GM19193 (cell line): Measurements from ENCODE around the gene SRP68.

Experiments used
- POLR2A ChIP-seq: IDR thresholded peaks from 4 replicates; pipeline ENCODE4 v1.6.1; 2011; ENCODE audit not compliant: insufficient read depth, insufficient read length; ENCODE audit errors: extremely low read depth

Gene SRP68

GRCh38 chr17:76083536-76084182, 11.3 kb upstream of the SRP68 start:
- TF ChIP-seq POLR2A, result no peak

- no peak for TF ChIP-seq POLR2A
Observed at GRCh38 chr17:76082326-76083251, 10.3 kb upstream of the SRP68 start.

- TF ChIP-seq POLR2A, result no peak
Observed at GRCh38 chr17:76081295-76082210, 9.2 kb upstream of the SRP68 start.

- TF ChIP-seq POLR2A, result no peak
Observed at GRCh38 chr17:76080768-76081287, 8.5 kb upstream of the SRP68 start.

GRCh38 chr17:76079956-76080767, 7.8 kb upstream of the SRP68 start:
- no peak for TF ChIP-seq POLR2A

GRCh38 chr17:76079535-76079955, 7.2 kb upstream of the SRP68 start:
- no peak for TF ChIP-seq POLR2A

- TF ChIP-seq POLR2A, result no peak
Observed at GRCh38 chr17:76078860-76079534, 6.7 kb upstream of the SRP68 start, which contains the start of gene ZACN. ZACN (plus strand) TSS chr17:76079182; CDS start chr17:76079265, 83 bp downstream.

GRCh38 chr17:76077584-76078110, 5.3 kb upstream of the SRP68 start:
- TF ChIP-seq POLR2A, result no peak

- no peak for TF ChIP-seq POLR2A
Observed at GRCh38 chr17:76076765-76077583, 4.7 kb upstream of the SRP68 start.

- no peak for TF ChIP-seq POLR2A
Observed at GRCh38 chr17:76076146-76076764, 3.9 kb upstream of the SRP68 start.

GRCh38 chr17:76075364-76076145, 3.2 kb upstream of the SRP68 start:
- no peak for TF ChIP-seq POLR2A
